GM12872 (cell line): ENCODE results near the gene MTFR1L.

Experiments used
- CTCF ChIP-seq: IDR thresholded peaks from 3 replicates; pipeline ENCODE4 v1.5.1; 2011; ENCODE audit warnings: low read depth, mild to moderate bottlenecking, low read length, moderate library complexity; ENCODE audit not compliant: insufficient read depth

The MTFR1L gene

GRCh38 chr1:25810341-25811299 is 9.1 kb upstream of the MTFR1L start:
- peak; percentile 95 for TF ChIP-seq CTCF

GRCh38 chr1:25811384-25812082 is 8.2 kb upstream of the MTFR1L start:
- TF ChIP-seq CTCF = no peak

GRCh38 chr1:25813071-25813733 is 6.6 kb upstream of the MTFR1L start:
- TF ChIP-seq CTCF = no peak

GRCh38 chr1:25813734-25814471 is 5.9 kb upstream of the MTFR1L start:
- TF ChIP-seq CTCF = peak; percentile 32; the same call in 1 of the 3 replicates

- TF ChIP-seq CTCF = no peak
These were observed 5.1 kb upstream of the MTFR1L start for GRCh38 chr1:25814549-25815087.

GRCh38 chr1:25815208-25816111 is 4.3 kb upstream of the MTFR1L start:
- TF ChIP-seq CTCF = no peak
